Forelimb muscle (tissue), 1 donor: Measurements from ENCODE around the gene SIL1. TPM values are rescaled to one million over a fixed set of nuclear protein-coding genes. Genes with fewer than 3 reads are reported as not detected.

ENCODE experiments used
- DNase-seq: peaks from one replicate; pipeline ENCODE4 v3.0.0-alpha.2; 2013; ENCODE audit warnings: low read depth
- polyA plus RNA-seq: library from polyadenylated mRNA; unstranded; fragments of 120-200 nt; gene quantifications from one replicate; pipeline ENCODE4 v1.2.1, GENCODE V29; 2013; ENCODE audit not compliant: insufficient read length

The SIL1 gene
- polyA plus RNA-seq, 1 donor: 23.9 TPM

DNA sequence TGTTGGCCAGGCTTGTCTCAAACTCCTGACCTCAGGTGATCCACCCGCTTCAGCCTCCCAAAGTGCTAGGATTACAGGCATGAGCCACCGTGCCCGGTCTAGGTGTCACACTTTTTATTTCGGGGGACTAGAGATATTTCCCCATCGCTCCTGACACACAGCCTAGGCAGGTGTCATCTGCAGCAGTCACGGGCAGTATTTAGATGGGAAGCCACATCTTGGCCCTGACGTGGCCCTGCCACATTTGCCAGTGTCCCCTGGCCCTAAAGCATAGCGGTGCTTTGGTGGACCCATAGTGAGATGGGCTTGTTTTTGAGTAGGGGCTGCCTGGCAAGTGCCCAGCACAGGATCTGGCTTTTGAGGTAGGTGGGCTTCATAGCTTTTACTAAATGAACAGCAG lies 278.0 kb downstream of the SIL1 start:
- no peak for DNase-seq

DNA sequence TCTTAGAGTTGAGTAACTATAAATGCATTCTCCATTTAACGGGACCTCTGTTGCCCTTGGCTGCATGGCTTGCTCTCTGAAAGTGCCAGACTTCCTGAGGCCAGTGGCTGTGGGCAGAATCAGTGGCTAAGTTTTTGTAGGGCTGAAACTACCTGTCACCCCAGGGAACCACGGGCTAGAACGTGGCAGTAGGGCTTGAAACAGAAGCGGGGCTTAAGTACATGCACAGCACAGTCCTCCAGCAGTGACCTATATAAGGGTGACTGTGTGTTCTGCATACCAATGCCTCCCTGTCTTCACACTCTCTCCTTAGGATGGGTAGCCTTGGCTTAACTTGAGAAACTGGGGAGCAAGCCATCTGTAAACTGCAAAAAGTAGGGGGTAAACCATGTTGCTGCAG lies 279.5 kb downstream of the SIL1 start:
- no peak for DNase-seq

DNA sequence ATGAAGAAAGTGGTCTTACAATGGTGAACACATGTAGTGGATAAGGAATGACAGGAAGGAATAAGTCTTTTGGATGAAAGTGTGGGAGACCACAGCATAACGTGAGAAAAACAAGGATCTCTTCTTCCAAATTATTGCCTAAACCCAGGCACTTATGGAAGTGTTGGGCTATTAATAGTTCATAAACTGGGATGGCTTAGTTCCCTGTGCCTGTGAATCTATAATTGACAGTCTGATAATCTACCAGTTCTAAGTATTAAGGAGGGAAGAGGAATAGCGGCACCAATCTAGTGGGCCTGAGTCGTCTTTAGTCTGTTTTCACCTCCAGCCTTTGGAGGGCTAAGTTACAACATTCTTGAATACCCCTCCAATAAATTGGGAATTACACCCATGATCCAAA lies 283.8 kb downstream of the SIL1 start:
- DNase-seq: no peak

- DNase-seq: no peak
Observed at GRCh38 chr5:138913773-138914172, 284.4 kb downstream of the SIL1 start.

DNA sequence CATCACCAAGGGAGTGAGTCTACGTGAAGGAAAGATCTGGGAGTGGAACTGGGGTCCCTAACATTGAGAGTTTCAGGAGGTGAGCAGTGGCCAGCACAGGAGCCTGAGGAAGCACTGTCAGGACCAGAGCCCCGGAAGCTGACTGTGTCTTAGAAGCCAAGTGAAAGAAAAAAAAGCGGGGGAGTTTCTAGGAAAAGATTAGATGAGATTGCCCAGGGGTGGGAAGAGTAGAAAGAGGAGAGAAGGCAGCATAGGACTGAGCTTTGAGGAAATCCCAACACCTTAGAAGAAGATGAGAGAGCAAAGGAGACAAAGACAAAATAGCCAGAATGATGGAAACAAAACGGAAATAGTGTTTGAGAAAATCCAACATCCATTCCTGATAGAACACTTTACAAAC lies 286.1 kb downstream of the SIL1 start:
- DNase-seq: no peak

DNA sequence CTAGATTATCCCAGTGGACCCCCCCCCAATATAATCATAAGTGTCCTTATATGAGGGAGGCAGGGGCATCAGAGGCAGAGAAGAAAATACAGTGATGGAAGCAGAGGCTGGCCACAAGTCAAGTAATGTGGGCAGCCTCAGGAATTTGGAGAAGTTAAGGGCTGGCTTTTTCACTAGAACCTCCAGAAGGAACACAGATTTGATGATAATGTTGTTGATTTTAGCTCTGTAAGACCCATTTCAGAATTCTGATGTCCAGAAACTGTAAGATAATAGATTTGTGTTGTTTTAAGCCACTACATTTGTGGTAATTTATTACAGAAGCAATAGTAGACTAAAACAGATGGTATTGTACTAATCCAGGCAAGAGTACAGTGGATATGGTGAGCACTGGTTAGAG lies 286.7 kb downstream of the SIL1 start:
- no peak for DNase-seq

DNA sequence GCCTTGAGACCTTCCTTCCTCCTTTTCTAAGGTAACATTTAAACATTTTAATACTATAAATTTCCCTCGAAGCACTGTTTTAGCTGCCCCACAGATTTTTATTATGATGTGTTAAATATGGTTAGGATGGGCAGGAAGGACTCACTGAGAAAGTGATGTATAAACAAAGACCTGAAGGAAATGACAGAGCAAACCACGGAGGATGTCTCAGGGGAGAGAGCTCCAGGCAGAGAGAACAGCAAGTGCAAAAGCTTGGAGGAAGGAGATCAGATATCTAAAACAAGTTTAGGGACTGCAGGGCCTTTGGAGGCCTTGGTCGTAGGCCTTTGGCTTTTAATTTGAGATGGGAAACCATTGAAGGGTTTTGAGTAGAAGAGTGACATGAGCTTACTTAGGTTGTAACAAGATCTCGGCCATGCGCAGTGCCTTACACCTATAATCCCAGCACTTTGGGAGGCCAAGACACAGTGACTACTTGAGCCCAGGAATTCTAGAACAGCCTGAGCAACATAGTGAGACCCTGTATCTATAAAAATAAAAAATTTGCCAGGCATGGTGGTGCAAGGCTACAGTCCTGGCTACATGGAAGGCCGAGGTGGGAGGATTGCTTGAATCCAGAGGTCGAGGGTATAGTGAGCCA lies 287.5 kb downstream of the SIL1 start:
- DNase-seq: no peak

GRCh38 chr5:138909734-138910133 lies 288.4 kb downstream of the SIL1 start:
- no peak for DNase-seq

GRCh38 chr5:138905541-138905940 lies 292.6 kb downstream of the SIL1 start:
- no peak for DNase-seq

GRCh38 chr5:138903130-138903775 lies 294.9 kb downstream of the SIL1 start:
- peak; percentile 26 for DNase-seq

DNA sequence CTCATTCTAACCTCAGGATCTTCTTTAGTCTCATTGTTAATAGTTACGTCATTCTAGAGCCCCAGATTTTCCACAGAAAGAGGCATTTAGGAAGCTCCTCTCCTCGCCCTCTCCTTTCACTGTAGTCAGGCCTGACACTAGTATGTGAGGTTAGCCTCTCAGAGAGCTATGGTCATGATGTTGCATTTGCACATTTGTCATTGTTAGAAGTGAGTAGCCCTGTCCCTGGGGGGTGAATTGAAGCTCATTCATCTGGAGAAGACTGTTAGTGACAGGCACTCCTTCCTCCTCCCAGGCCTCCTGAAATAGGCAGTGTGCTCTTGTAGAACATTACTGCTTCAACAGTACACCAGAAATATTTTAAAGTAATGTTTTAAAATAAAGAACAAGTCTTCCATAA lies 296.5 kb downstream of the SIL1 start:
- DNase-seq: no peak

- DNase-seq: no peak
Observed at GRCh38 chr5:138900281-138900965, 297.7 kb downstream of the SIL1 start.

GRCh38 chr5:138898742-138899141 lies 299.4 kb downstream of the SIL1 start:
- no peak for DNase-seq

DNA sequence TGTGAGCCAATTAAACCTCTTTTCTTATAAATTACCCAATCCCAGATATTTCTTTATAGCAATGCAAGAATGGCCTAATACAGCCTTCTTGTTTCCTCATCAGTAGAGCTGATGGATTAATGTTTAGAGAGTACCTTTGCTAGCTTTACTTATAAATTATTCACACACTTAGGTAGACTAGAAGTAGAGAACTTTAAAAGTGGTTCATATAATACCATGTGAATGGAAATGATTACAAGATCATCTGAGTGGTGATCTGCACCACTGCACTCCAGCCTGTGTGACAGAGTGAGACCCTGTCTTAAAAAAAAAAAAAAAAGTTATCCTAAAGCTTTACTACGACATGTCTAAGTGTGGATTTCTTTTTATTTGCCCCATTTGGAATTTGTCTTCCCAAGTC lies 299.9 kb downstream of the SIL1 start:
- DNase-seq: no peak

Other genes starting within 250 kb of the SIL1 start
- gene MATR3, start 95.4 kb upstream of the SIL1 start, polyA plus RNA-seq: 271 TPM
- gene PAIP2, start 143.5 kb upstream of the SIL1 start, polyA plus RNA-seq: 104 TPM
- 0.28 TPM for gene SLC23A1, start 184.9 kb upstream of the SIL1 start, polyA plus RNA-seq
- gene MZB1, start 191.5 kb upstream of the SIL1 start, polyA plus RNA-seq: 0.52 TPM
- 42.6 TPM for gene PROB1, start 196.7 kb upstream of the SIL1 start, polyA plus RNA-seq
- gene SPATA24, start 205.7 kb upstream of the SIL1 start, polyA plus RNA-seq: 10.0 TPM
- 22.1 TPM for gene DNAJC18, start 241.2 kb upstream of the SIL1 start, polyA plus RNA-seq